ENCODE measurements around the gene RIC3. TPM values are rescaled to one million over a fixed set of nuclear protein-coding genes. Genes with fewer than 3 reads are reported as not detected.

Gene RIC3
- total RNA-seq, 1 donor from 2014 or later, result 6.0 TPM

DNA sequence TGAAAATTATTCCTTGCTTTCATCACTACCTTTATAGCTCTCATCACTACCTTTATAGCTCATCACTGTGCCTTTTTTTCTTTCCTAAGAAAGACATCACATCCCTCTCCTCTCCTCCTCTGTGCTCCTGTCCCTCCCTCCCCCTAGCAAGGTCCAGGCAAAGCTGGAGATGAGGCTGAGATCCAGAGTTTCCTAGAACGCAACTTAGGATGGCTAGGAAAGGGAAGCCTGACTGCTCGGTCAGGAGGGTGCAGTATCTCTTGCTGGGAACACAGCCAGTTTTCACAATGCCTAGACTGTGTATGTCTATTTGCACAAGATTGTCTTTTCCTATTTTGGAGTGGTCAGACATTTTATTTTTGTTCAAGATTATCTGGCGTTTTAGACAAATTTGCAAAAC lies 63.2 kb downstream of the RIC3 start:
- no peak for DNase-seq (ENCODE audit: low spot score)

DNA sequence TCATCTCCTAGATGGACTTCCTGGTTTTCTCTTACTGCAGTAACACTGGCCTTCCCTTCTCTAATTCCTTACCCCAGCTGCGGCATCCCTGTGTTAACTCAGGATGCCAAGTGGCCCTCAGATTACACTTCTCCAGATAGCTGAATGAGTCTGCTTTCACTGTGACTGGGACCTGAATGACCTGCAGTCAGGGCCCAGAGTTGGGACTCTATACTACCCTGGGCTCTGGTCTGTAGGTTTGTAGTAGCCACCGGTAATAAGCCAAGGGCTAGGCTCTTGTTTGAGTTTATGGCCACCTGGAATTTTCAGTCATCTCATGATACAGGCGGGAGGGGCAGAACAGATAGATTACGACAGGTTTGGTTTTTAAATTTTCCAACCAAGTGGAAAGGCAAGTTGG lies 63.7 kb downstream of the RIC3 start:
- no peak for DNase-seq (ENCODE audit: low spot score)

DNA sequence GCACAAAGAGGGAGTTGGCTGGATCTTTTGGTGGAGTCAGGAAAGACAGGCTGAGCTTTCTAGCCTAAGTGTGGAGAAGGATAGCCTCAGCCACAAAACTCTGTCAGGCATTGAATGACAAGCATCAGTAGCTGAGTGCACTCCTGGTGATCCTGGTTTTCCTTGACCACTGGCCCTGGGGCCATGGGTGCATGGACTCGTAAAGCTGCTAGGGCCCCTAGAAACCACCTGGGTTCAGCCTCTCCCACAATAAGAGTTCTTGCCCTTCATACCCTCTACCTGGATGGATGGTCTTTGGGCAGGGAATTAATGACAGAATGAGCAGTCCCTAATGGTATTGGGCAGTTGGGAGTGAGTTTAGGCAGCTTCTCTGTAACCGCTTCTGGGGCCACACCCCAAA lies 64.9 kb downstream of the RIC3 start:
- DNase-seq (ENCODE audit: low spot score), result no peak

DNA sequence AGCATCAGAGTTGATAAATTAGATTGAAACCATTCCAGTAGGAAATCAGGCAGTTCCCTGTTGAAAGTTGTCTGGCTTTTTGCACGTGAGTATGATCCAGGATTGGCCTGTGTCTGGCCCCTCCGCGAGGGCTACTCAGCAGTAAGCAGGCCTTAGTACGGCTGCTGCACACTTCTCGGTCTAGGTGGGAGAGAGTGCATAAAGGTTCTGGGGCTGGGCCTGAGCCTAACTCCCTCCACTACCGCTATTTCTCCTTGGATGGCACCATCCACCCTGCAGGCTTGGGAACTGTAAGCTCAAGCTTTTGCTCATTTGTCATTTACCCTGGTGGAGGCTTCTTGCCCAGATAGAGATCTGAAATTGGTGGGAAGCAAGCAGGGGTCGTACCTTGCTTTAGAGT lies 65.9 kb downstream of the RIC3 start:
- no peak for DNase-seq (ENCODE audit: low spot score)

DNA sequence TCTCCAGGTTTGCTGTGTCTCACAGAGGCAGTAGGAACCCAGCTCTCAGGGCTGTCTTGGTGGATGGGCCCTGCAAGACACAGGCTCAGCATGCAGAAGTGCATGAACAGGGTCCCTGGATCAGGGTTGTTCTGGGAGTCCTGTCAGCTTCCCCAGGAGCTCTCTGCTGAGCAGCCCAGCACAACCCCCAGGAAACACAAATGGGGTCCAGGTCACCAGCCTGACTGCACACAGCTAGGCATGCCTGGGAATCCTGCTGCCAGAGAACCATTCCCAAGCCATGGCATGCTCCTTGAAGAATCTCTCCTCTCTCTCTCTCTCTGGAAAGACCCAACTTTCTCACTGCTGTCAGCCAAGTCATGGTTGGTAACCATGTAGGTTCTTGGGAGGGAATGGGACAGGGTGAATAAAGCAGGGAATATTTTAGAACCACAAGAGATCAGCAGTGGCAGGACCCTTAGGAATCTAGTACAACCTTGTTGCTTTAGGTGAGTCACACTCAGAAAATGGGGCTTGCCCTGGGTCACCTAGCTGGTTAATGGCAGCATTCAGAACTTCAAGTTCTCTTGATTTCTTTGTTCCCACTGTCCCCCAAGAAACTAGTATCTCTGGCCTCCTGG lies 66.4 kb downstream of the RIC3 start:
- no peak for DNase-seq (ENCODE audit: low spot score)

DNA sequence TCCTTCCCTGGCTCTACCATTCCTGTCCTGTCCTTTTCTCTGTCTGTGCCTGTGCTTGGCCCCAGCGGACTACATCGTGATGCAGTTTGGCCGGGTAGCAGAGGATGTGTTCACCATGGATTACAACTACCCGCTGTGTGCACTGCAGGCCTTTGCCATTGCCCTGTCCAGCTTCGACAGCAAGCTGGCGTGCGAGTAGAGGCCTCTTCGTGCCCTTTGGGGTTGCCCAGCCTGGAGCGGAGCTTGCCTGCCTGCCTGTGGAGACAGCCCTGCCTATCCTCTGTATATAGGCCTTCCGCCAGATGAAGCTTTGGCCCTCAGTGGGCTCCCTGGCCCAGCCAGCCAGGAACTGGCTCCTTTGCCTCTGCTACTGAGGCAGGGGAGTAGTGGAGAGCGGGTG lies 67.4 kb downstream of the RIC3 start:
- DNase-seq (ENCODE audit: low spot score), result no peak

DNA sequence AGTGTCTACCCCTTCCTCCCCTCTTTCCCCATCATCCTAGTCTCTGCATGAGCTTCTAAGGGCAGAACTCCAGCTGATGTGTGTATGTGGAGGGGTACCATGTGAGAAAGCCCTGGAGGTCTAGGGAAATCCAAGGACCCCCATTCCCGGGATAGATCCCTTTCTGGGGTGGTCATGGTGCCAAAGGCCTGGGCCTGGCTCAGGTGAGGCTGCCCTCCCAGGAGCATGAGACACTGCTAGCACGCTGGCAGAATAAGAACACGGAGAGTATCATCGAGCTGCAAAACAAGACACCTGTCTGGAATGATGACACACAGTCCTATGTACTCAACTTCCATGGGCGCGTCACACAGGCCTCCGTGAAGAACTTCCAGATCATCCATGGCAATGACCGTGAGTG lies 68.2 kb downstream of the RIC3 start:
- no peak for DNase-seq (ENCODE audit: low spot score)

DNA sequence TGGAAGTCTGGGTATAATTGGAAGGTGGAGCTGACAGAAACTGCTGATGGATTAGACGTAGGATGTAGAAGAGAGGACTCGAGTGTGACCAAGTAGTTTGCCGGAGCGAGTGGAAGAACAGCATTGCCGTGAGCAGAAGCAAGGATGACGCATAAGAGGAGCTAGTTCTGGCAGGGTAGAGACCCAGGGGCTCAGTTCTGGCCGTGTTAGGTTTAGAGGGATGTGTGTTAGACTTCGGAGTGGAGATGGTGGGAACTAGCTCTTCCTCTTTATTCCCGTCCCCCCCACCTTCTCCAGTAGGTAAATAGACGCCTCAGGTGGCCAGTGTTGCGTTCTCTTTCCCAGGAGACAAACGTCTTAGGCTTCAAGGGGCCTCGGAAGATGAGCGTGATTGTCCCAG lies 68.7 kb downstream of the RIC3 start:
- no peak for DNase-seq (ENCODE audit: low spot score)

DNA sequence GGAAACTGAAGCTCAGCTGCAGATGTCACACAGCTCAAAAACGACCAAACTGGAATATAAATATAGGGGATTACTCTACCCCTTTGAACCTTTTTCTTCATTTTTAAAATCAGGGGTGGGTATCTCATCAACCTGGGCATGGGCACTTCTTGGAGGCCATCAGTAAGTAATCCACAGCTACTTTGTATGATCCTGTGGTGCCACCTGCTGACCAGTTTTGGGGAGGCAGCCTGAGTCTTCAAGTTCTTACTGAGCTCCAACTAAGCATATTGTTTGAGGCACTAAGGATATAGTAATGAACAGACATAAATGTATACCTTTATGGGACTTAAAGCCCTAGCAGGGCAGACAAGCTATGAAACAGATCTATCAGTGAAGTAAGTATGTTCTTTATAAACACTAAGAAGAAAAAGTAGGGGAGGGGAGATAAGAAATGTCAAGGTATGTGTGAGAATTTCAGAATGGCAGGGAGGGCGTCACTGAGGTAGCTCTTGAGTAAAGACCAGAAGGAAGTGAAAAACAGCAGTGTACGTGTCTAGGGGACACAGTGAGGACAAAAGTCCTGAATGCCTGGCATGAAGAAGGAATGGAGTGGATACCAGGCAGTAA lies 69.4 kb downstream of the RIC3 start:
- peak; percentile 74 for DNase-seq (ENCODE audit: low spot score)

DNA sequence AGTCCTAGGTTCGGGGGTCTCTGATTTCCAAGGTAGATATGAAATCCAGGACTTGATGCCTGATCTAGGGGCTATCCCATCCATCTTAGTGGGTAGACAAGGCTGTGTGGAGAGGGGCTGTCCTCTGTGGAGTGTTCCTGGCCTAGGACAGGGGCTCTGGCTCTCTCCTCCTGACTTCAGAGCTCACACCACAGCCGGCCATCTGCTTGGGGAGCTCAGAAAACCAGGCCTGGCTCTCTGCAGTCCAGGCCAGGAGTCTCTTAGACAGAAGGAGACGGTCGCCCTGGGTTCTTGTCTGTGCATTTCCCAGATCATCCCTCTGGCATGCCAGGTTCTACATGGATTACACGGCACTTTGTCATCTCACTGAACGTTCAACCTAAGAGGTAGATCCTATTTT lies 69.9 kb downstream of the RIC3 start:
- DNase-seq (ENCODE audit: low spot score), result no peak

DNA sequence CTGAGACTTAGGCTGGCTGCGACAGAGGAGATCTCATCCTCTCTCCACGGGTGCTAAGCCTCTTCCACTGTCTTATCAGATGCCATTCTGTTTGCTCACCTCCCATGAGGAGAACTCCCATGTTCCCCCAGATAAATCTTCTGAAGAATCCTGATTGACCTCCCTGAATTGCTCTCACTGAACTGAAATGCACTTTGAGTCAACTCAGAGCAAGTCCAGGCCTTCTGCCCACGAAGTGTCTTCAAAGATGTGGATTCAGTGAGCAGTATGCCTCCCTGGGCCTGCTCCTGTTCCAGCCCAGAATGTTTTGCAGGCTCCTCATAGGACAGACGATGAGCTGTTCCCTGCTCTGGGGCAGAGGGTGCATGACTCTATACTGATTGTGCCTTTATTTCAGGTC lies 70.5 kb downstream of the RIC3 start:
- peak; percentile 12 for DNase-seq (ENCODE audit: low spot score)

DNA sequence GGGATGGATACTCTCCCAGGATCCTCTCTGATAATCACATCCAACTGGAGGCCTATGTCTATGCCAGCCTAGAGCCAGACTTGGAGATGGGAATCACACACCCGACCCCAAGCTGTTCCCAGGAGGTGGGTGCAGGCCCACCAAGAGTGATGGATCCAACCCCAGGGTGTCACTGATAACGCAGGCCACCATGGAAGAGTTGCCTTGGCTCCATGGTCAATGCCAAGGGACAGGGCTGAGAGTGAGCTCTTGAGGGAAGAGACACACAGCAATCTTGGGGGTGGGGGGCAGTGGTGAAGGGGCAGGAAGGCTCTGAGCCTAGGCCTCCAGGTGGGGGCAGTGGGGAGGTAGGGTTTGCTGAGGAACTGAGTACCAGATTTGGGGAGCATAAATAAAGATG lies 70.9 kb downstream of the RIC3 start:
- no peak for DNase-seq (ENCODE audit: low spot score)

DNA sequence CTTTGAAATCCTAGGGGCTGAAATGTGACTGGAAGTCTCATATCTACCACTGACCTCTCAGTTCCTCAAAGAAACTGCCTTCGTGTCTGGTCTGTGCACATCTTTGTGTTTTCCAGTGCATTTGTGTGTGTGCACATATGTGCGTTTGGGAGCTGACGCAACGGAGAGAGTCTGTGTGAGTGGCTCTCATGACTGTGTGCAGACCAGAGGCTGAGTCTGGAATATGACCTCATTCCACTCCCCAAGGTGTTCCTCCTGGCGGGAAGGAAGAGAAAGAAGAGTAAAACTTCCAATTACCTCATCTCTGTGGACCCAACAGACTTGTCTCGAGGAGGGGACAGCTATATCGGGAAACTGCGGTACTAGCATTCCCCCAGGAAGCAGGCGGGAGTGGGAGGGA lies 71.4 kb downstream of the RIC3 start:
- no peak for DNase-seq (ENCODE audit: low spot score)

DNA sequence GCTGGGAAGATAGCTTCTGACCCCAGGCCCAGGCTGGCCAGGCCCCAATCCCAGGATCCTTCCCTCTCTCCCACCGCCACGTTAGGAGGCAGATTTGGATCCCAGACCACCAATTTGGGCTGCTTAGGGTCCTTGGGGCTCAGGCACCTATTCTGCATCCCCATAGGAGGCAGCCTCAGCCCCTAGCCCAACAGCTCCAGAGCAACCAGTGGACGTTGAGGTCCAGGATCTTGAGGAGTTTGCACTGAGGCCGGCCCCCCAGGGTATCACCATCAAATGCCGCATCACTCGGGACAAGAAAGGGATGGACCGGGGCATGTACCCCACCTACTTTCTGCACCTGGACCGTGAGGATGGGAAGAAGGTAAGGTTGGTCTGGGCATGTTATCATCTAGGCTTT lies 71.8 kb downstream of the RIC3 start:
- DNase-seq (ENCODE audit: low spot score), result no peak

DNA sequence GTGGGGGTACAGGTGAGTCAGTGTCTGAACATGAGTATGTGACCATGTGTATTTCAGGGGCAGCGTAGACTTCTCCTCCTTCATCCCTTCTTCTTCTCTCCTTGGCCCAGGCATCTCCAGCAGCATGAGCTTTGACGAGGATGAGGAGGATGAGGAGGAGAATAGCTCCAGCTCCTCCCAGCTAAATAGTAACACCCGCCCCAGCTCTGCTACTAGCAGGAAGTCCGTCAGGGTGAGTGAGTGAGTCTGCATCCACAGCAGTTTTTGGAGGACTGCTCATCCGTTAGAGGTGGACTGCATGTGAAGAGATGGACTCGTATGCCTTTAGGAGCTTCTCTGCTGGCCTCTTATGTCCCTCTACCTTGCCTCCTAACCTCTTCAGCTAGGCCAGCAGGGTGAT lies 72.2 kb downstream of the RIC3 start:
- DNase-seq (ENCODE audit: low spot score), result no peak

DNA sequence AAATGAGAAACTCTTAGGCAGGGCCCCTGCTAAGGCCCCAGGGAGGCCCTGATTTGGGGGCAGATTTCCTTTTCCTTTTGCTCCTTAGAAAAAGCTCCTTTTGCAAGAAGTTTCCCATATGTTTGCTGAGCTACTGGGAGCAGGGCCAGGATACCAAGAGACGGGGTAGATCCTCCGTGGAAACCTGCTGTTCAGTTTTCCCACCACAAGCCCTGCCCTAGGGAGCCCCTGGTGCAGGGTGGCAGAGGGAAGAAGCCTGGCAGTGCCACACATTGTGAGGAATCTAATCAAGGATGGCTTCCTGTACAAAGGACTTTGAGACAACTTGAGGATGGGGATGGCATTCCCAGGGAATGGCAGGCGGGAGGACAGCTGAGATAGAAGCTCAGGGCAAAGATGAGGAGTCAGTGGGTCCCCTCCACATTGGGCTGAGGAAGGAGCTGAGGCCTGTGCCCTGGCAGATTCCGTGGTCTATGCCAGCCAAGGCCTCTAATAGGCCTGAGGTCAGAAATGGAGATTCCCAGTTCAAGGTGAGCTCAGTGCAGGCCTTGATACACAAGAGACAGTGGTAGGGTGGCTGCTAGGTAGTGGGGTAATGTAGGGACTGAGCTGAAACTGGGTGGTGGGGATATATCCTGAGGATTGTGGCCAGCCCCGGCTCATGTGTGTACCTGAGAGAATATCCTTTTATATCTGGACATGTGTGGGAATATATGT lies 72.9 kb downstream of the RIC3 start:
- DNase-seq (ENCODE audit: low spot score), result peak; percentile 90

DNA sequence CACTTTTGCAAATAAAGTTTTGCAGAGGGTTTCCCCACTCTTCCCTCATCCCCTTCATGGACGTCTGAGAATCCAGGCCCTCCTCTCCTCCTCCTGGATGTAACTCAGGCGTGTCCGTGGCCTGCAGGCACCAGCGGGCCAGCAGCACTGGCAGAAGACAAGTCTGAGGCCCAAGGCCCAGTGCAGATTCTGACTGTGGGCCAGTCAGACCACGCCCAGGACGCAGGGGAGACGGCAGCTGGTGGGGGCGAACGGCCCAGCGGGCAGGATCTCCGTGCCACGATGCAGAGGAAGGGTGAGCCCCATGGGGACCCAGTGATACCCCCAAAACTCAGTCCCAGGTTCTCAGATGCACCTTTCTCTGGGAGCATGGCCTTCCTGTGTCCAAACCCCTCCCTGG lies 73.5 kb downstream of the RIC3 start:
- no peak for DNase-seq (ENCODE audit: low spot score)

DNA sequence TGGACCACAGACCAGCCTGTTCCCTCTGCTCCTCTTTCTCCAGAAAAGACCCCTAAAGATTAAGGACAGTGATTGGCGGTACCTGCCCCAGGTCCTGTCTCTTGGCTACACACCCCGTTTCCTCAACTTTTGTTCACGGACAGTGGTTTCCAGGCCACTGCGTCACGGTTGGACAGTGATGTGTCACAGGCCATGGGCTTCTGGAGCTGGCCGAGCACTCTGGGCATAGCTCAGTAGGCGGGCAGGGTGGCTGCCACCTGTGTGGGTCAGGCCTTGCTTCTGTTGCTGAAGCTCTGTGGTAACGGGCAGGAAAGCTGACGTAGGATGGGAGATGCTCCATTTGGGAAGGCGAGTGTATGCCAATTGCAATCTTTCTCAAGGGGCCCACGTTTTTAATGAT lies 74.2 kb downstream of the RIC3 start:
- DNase-seq (ENCODE audit: low spot score), result no peak

DNA sequence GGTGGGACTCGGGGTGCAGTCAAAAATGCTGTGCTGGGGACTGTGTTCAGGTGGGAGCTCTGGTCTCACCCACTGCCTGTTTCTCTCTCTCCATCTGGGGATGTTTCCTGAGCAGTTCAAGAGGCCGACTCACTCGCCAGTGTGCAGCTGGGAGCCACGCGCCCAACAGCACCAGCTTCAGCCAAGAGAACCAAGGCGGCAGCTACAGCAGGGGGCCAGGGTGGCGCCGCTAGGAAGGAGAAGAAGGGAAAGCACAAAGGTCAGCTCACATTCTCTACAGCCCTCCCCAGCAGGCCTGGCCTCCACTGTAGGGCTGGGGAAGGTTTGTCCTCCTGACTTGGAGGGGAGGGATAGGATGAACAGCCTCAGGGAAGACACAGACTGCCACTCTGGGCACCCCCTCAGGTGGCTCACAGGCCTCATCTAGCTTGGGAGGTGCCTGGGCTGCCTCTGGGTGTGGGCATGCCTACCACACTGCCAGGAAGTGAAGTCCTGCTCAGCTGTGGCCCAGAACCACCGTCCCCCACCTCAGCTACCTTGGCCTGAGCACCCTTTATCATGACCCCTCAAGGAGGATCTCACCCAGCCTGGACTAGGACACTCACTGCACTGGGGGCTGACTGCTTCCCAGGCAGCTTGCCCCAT lies 74.8 kb downstream of the RIC3 start:
- no peak for DNase-seq (ENCODE audit: low spot score)

DNA sequence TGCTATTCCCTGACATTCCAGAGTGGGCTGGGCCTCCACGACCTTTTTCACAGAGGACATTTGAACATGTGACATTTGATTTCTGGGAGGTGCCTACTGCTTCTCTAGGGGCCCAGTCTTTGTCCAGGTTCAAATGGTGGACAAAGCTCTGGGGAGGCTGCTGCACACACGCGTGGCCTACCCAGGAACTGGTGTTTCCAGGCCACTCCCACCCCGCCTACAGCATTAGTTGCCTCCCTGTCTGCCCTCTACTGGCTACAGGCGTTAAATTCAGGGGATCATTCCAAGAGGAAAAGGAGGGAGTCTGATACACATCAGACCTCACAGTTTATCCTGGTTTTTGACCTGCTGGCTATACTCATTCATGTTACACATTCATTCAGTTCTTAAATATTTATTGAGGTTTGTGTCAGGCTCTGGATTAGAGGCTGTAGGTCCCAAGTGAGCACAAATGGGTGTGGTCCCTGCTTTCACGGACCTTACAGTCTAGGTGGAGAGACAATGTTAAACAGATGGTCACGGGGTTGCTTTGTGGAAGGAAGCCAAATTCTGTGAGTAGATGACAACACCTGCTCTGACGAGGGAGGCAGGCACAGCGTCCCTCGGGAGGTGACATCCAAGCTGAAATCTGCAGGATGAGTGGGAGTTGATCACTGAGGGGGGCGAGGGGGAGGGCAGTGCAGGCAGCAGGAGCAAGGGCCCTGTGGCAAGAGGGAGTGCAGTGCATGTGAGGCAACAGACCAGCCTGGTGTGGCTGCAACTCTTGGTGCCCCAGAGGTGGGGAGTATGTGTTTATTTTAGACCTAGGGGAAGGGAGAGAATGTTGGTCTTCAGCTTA lies 76.0 kb downstream of the RIC3 start:
- DNase-seq (ENCODE audit: low spot score), result peak; percentile 74

DNA sequence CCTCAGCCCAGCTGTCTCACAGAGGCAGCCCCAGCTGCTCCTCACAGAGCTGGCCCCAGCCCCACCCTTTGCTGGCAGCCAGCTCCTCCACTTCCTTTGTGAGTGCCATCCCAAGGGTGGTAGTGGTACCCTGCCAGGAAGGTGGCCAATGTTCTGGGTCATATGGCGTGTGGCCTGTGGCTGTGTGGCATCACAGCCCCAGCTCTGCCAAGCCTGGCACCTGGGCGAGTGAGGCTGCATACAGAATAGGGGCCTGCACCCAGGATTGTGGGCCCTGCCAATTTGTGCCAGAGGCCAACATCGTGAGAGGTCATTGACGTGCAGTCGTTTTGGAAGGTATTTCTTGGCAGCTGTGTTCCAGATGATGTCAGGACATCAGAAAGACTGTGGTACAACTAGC lies 77.1 kb downstream of the RIC3 start:
- no peak for DNase-seq (ENCODE audit: low spot score)

DNA sequence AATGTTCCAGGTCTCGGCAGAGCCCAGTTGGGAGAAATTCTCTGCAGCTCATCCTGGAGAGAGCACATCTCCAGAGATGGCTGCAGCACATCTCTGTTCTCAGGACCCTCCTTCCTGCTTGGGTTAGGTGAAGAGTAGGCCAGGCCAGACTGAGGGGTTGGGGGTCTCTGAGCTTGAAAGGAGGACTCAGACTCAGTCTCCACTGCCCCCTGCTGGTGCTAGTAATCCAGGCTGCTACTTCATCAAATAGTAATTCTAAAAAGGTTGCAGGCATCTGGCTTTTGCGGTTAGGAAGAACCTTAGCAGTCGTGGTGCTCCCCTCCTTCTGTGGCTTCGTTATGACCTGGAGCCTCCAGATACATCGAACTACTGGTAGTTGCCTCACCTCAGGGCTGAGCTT lies 78.1 kb downstream of the RIC3 start:
- DNase-seq (ENCODE audit: low spot score), result peak; percentile 17
